GM12878 (cell line): ENCODE results near the gene SHLD1. TPM values are rescaled to one million over a fixed set of nuclear protein-coding genes. Genes with fewer than 3 reads are reported as not detected.

Source experiments
- BCL11A ChIP-seq: IDR thresholded peaks from 2 replicates; pipeline ENCODE4 v1.6.1; 2011; ENCODE audit warnings: low read depth, low read length
- CEBPB ChIP-seq, 2 experiments: fragments of 150-350 bp in 1 of 2; IDR thresholded peaks; 2 replicates each; pipeline ENCODE4 v1.6.1; 2012 to 2014; ENCODE audit warnings: low read depth in 2 of 2, low read length in 2 of 2, borderline replicate concordance in 1 of 2, inconsistent platforms in 1 of 2
- CHD1 ChIP-seq: IDR thresholded peaks from 2 replicates; pipeline ENCODE4 v1.6.1; 2012; ENCODE audit warnings: low read depth, low read length, improper control_type of control experiment
- CREB1 ChIP-seq: IDR thresholded peaks from 2 replicates; pipeline ENCODE4 v1.6.1; 2012; ENCODE audit warnings: low read depth, mild to moderate bottlenecking, inconsistent platforms
- CREM ChIP-seq: IDR thresholded peaks from 2 replicates; pipeline ENCODE4 v1.6.1; 2014; ENCODE audit warnings: antibody characterized with exemption, low read depth
- EGR1 ChIP-seq, 2 experiments: IDR thresholded peaks; 1 replicate in 1 of 2; 2 replicates in 1 of 2; pipeline ENCODE4 v1.6.1; 2011 to 2012; ENCODE audit warnings: low read depth in 2 of 2, low read length in 2 of 2, borderline replicate concordance in 1 of 2, mild to moderate bottlenecking in 1 of 2, moderate library complexity in 1 of 2
- GATAD2B ChIP-seq: fragments of 450-650 bp; conservative IDR thresholded peaks from 2 replicates; pipeline ENCODE4 v1.6.1; 2017; ENCODE audit warnings: low read depth, mild to moderate bottlenecking, moderate library complexity
- HCFC1 ChIP-seq: fragments of 150-350 bp; IDR thresholded peaks from 2 replicates; pipeline ENCODE4 v1.6.1; 2014; ENCODE audit warnings: low read length
- IKZF2 ChIP-seq, 2 experiments: fragments of 450-650 bp; IDR thresholded peaks; 2 replicates each; pipeline ENCODE4 v1.6.1; 2017; ENCODE audit warnings: mild to moderate bottlenecking in 2 of 2, moderate library complexity in 2 of 2
- KDM1A ChIP-seq: fragments of 200-600 bp; sonication (generic); IDR thresholded peaks from 2 replicates; pipeline ENCODE4 v1.6.1; 2016; ENCODE audit warnings: borderline replicate concordance
- LARP7 ChIP-seq: fragments of 450-650 bp; IDR thresholded peaks from 2 replicates; pipeline ENCODE4 v1.6.1; 2017; ENCODE audit warnings: mild to moderate bottlenecking
- MTA2 ChIP-seq: fragments of 450-650 bp; IDR thresholded peaks from 2 replicates; pipeline ENCODE4 v1.6.1; 2016; ENCODE audit warnings: low read depth, mild to moderate bottlenecking, moderate library complexity
- MTA3 ChIP-seq: IDR thresholded peaks from 2 replicates; pipeline ENCODE4 v1.6.1; 2012; ENCODE audit warnings: low read length, inconsistent platforms, borderline replicate concordance
- NFYA ChIP-seq: IDR thresholded peaks from 2 replicates; pipeline ENCODE4 v1.6.1; 2011; ENCODE audit warnings: low read depth, mild to moderate bottlenecking, low read length, improper control_type of control experiment, borderline replicate concordance
- NFYB ChIP-seq: IDR thresholded peaks from 2 replicates; pipeline ENCODE4 v1.6.1; 2011; ENCODE audit warnings: low read depth, mild to moderate bottlenecking, low read length, improper control_type of control experiment, moderate library complexity; ENCODE audit not compliant: insufficient read depth
- NR2F1 ChIP-seq: fragments of 450-650 bp; conservative IDR thresholded peaks from 2 replicates; pipeline ENCODE4 v1.6.1; 2017; ENCODE audit warnings: mild to moderate bottlenecking
- PKNOX1 ChIP-seq: fragments of 450-650 bp; IDR thresholded peaks from 2 replicates; pipeline ENCODE4 v1.6.1; 2016; ENCODE audit warnings: mild to moderate bottlenecking
- POLR2AphosphoS5 ChIP-seq: IDR thresholded peaks from 2 replicates; pipeline ENCODE4 v1.6.1; 2011; ENCODE audit warnings: mild to moderate bottlenecking, low read length, inconsistent platforms
- PRDM15 ChIP-seq: fragments of 450-650 bp; formaldehyde crosslinking; IDR thresholded peaks from 2 replicates; pipeline ENCODE4 v1.4.0; 2020; ENCODE audit warnings: mild to moderate bottlenecking, moderate library complexity
- RCOR1 ChIP-seq: conservative IDR thresholded peaks from 2 replicates; pipeline ENCODE4 v1.6.1; 2012; ENCODE audit warnings: low read depth, low read length, improper control_type of control experiment
- SIX5 ChIP-seq: IDR thresholded peaks from 2 replicates; pipeline ENCODE4 v1.6.1; 2011; ENCODE audit warnings: mild to moderate bottlenecking, low read depth, low read length, moderate library complexity; ENCODE audit not compliant: severe bottlenecking
- SRF ChIP-seq, 2 experiments: IDR thresholded peaks; 2 replicates each; pipeline ENCODE4 v1.6.1; 2011; ENCODE audit warnings: low read depth in 2 of 2, low read length in 2 of 2, mild to moderate bottlenecking in 1 of 2, moderate library complexity in 1 of 2
- SUPT20H ChIP-seq: IDR thresholded peaks from 2 replicates; pipeline ENCODE4 v1.6.1; 2011; ENCODE audit warnings: low read depth, mild to moderate bottlenecking, low read length, moderate library complexity, borderline replicate concordance; ENCODE audit not compliant: control insufficient read depth
- ZBTB33 ChIP-seq: fragments of 450-650 bp; IDR thresholded peaks from 2 replicates; pipeline ENCODE4 v1.6.1; 2017; ENCODE audit warnings: mild to moderate bottlenecking
- polyA plus RNA-seq, 11 experiments: library from polyadenylated mRNA; depleted of rRNA in 4 of 11; unstranded in 6 of 11; stranded (reverse) in 5 of 11; fragments of >200 nt; fragmentation: Nextera tagmentation in 4 of 11; fragmentation: Illumina TruSeq in 1 of 11; extraction: Ambion mirVana in 4 of 11; extraction: Trizol in 1 of 11; gene quantifications; 1 replicate in 1 of 11; 2 replicates in 10 of 11; pipeline versions ENCODE4 v1.2.1 to v1.2.3, GENCODE V29; 2011 to 2016; ENCODE audit warnings: inconsistent platforms in 2 of 11, missing spikeins in 2 of 11, low read depth in 1 of 11
- total RNA-seq, 4 experiments: library from RNA; depleted of rRNA in 3 of 4; stranded (reverse); fragments of >200 nt in 3 of 4; fragmentation: Illumina TruSeq in 1 of 4; extraction: Trizol in 1 of 4; gene quantifications; 2 replicates each; pipeline versions ENCODE4 v1.2.1 to v1.2.3, GENCODE V29; 2013 to 2021

Gene SHLD1
- total and polyA plus RNA-seq, 10 of the 15 experiments (the other 5 are each of a cell fraction or from before 2014, with no cell fraction given): 10.8 to 70.9 (median 25.4) TPM

- TF ChIP-seq BCL11A: no peak
- TF ChIP-seq POLR2AphosphoS5: no peak
- no peak for TF ChIP-seq RCOR1
- no peak for TF ChIP-seq NFYA
- TF ChIP-seq PRDM15 (CRISPR knock-in tag): no peak
- no peak for TF ChIP-seq NR2F1
- peak; percentile 49 to 50; a peak in 2 of 4 replicates for TF ChIP-seq IKZF2 (IDR thresholded peaks at IDR 0.05)
- no peak for TF ChIP-seq CEBPB (IDR thresholded peaks at IDR 0.05; ENCODE audit: borderline replicate concordance in 1 of 2, low read depth in 2 of 2, low read length in 2 of 2)
- TF ChIP-seq LARP7: no peak
- no peak for TF ChIP-seq NFYB
- no peak for TF ChIP-seq GATAD2B
- TF ChIP-seq CHD1: no peak
- no peak for TF ChIP-seq ZBTB33
- TF ChIP-seq MTA2: peak; percentile 67; the same call in 1 of the 2 replicates
- 0 out of 2 replicates have a peak, but pooled peaks have one; percentile 43 for TF ChIP-seq CREM
- TF ChIP-seq KDM1A: no peak
- TF ChIP-seq SIX5: no peak
- TF ChIP-seq SRF (IDR thresholded peaks at IDR 0.05; ENCODE audit: low read depth in 2 of 2, low read length in 2 of 2): peak; percentile 40 to 81; a peak in 3 of 4 replicates
- no peak for TF ChIP-seq MTA3
- TF ChIP-seq CREB1: peak; percentile 5
- TF ChIP-seq HCFC1: no peak
- no peak for TF ChIP-seq SUPT20H
- TF ChIP-seq PKNOX1: peak; percentile 65
- no peak for TF ChIP-seq EGR1 (IDR thresholded peaks at IDR 0.05; ENCODE audit: borderline replicate concordance in 1 of 2, low read depth in 2 of 2, low read length in 2 of 2)
These were observed 47.8 kb downstream of the SHLD1 start (continued) for GRCh38 chr20:5797843-5798462.
